ENCODE results near the gene NPIPA5. TPM values are rescaled to one million over a fixed set of nuclear protein-coding genes. Genes with fewer than 3 reads are reported as not detected.
"Not testable (repeated sequence)": the region's sequence is repeated elsewhere in the genome, so short reads cannot be mapped to it uniquely, and the experiment has no call there.

NPIPA5 gene
- polyA plus RNA-seq (ENCODE audit: insufficient read length in 4 of 4): 10 to 100 TPM in 2 of 4 donors, 1 to 10 TPM in 2; 1.4 to 41.9 (median 15.2) TPM

DNA sequence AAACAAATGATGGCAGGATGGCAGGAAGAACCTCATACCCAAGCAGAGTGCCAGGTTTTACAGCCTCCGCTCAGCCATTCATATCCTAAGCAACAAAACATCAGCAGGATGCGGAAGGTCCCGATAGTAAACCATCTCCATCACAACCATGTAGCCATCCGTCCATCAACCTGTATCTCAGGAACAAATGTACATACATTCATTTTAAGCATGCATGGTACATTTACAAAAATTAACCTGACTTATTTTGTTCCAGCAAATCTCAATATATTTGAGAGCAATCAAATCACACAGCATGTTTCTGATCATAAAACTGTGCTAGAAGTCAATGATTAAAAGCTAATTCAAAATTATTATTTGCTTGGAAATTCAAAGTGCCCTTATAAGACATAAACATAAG is at the start of gene NPIPA5:
NPIPA5 (minus strand) TSS at position 101 of the 400 bp plus-strand sequence; CDS start at position 101, 0 bp downstream.
- DNase-seq (ENCODE audit: low read depth in 4 of 4, low spot score in 2 of 4): not testable (repeated sequence)

DNA sequence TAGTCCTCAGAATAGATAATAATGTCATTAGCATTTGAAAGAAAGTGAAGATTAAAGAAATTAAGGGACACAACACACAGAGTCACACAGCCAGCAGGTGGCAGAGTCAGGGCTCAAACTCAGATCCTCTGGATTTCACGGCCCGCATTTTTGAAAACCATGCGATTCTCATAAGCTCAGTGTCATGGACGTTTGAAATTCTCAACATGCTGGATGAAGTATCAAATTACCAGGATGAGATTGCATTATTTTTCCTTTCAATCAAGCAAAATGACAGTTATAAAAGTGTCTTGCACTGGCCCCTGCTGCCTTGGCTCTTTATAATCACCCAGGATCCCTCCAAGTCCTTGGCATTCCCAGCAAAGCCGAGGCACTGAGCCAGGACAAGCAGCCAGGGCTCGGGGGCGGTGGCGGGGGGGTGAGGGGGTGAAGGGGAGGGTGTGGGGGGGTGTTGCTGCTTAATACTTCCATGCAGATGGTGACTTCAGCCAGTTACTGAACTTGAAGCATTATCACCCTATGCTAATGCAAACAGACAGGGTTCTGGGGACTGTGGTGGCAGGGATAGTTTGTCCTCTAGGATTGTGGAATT is 49.6 kb upstream of the NPIPA5 start:
- DNase-seq (ENCODE audit: low read depth in 4 of 4, low spot score in 2 of 4): peak in 1 of 4 donors; percentile 68

DNA sequence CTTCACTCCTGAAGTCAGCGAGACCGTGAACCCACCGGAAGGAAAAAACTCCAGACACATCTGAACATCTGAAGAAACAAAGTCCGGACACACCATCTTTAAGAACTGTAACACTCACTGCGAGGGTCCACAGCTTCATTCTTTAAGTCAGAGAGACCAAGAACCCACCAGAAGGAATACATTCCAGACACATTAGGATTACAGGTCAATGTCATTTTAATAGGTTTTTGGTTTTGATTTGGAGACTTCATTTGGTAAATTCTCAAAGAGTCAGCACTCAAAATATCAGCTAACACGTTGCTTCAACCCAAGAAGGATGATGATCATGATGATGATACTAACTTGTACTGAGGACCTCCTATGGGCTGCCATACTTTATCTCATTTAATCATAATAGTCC is 48.7 kb upstream of the NPIPA5 start:
- no peak for DNase-seq (ENCODE audit: low read depth in 4 of 4, low spot score in 2 of 4)

DNA sequence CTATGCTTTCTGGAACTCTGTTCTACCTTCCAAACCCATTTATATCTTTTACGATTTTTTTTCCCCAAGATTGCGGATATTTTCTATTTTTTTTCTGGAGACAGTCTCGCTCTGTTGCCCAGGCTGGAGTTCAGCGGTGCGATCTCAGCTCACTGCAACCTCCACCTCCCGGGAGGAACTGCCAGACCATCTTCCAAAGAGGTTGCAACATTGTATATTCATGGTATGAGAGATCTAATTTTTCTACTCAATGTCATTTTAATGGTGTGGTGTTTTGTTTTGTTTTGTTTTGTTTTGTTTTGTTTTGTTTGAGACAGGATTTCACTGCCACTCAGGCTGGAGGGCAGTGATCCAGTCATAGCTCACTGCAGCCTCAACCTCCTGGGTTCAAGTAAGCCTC is 47.8 kb upstream of the NPIPA5 start:
- DNase-seq (ENCODE audit: low read depth in 4 of 4, low spot score in 2 of 4): no peak

DNA sequence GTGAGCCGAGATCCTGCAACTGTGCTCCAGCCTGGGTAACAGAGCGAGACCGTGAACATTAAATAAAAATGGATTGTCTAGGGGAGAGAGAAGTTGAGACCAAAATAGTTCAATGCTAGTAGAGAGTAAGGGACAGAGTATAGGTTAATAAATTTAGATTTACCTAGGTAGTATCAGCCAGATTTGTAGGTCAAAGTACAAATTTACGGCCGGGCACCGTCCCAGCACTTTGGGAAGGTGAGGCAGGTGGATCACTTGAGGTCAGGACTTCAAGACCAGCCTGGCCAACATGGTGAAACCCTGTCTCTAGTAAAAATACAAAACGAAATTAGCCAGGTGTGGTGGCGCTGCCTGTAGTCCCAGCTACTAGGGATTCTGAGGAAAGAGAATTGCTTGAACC is 44.1 kb upstream of the NPIPA5 start:
- no peak for DNase-seq (ENCODE audit: low read depth in 4 of 4, low spot score in 2 of 4)

DNA sequence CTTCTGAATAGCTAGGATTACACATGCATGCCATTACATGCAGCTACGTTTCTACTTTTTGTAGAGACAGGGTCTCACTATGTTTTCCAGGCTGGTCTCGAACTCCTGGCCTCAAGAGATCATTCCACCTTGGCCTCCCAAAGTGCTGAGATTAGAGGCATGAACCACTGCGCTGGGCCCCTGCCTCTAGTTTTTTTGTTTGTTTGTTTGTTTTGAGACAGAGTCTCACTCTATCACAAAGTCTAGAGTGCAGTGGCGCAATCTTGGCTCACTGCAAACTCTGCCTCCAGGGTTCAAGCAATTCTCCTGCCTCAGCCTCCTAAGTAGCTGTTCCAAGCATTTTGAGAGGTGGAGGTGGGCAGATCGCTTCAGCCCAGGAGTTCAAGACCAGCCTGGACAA is 43.6 kb upstream of the NPIPA5 start:
- not testable (repeated sequence) for DNase-seq (ENCODE audit: low read depth in 4 of 4, low spot score in 2 of 4)

DNA sequence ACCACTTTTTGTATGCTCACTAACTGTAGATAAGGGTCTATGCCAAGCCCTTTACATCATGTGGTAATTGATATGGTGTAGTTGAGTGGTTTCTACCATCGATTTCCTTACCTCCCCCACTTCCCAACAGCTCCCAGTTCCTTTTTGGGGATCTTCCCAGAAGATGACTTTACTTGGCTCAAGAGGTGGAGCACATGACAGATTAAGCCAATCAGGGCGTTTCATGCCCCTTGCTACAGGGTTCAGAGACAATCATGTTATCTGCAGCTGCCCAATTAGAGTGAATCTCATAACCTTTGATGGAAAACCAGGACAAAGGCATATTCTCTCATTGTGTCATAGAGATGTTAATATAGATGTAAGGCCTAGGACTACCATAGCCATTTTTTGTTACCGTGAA is 40.1 kb upstream of the NPIPA5 start:
- DNase-seq (ENCODE audit: low read depth in 4 of 4, low spot score in 2 of 4): no peak

DNA sequence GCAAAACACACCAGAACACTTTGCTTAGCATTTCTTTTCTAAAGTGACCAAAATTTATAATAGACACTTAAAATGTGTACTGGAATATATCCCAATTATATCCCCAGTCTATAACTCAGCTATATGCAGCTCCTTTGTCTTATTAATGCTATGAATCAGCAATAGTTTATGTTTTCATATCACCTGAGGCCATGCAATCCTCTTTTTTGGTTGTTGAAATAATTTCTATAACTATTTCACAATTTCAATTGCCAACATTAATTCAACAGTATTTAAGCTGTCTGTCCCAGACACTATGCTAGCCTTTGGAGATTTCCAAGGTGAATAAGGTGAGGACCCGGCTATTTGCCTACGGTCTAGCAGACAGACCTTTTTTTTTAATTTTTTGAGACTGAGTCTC is 39.1 kb upstream of the NPIPA5 start:
- DNase-seq (ENCODE audit: low read depth in 4 of 4, low spot score in 2 of 4): no peak

DNA sequence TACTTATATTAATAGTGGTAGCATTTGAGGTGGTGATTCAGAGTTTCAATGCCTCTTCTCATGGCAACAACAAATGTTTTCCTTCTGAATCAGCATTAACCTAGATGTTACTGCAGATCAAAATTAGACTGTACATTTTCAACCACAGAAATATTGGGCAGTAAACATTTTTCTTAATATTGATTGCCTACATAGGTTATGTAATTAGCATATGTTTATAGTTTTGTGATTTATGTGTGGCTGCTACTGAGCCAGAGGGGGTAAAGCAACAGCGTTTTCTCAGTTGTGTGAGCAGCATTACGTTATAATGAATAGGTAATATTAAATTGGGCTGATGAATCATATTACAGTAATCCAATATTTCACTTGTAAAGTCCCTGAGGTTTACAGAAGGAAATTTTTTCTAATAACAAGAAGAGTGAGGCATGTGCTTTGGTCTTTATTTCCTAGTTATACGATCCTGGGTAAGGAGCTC is 37.5 kb upstream of the NPIPA5 start:
- no peak for DNase-seq (ENCODE audit: low read depth in 4 of 4, low spot score in 2 of 4)

DNA sequence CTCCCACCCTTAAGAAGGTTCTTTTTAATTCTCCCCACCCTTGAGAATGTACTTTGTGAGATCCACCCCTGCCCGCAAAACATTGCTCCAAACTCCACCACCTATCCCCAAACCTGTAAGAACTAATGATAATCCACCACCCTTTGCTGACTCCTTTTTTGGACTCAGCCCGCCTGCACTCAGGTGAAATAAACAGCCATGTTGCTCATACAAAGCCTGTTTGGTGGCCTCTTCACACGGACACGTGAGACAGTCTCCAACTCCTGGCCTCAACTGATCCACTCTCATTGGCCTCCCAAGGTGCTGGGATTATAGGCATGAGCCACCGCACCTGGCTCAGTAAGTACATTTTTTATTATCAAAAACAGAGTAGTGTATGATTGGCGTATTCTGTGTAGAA is 31.4 kb upstream of the NPIPA5 start:
- not testable (repeated sequence) for DNase-seq (ENCODE audit: low read depth in 4 of 4, low spot score in 2 of 4)

DNA sequence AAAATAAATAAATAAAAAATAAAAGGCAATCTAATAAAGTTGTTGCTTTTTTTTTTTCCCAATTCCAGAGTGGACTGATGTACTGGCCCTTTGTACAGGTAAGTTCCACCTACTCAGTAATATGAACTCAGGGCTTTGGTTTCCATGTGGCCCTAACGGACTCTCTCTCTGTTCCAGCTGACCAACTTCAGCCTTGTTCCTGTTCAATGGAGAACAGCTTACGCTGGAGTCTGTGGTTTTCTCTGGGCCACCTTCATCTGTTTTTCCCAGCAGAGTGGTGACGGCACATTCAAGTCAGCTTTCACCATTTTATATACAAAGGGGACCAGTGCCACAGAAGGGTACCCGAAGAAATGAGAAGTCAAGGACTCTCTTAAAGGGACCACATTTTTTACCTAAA is 29.7 kb upstream of the NPIPA5 start:
- not testable (repeated sequence) for DNase-seq (ENCODE audit: low read depth in 4 of 4, low spot score in 2 of 4)

DNA sequence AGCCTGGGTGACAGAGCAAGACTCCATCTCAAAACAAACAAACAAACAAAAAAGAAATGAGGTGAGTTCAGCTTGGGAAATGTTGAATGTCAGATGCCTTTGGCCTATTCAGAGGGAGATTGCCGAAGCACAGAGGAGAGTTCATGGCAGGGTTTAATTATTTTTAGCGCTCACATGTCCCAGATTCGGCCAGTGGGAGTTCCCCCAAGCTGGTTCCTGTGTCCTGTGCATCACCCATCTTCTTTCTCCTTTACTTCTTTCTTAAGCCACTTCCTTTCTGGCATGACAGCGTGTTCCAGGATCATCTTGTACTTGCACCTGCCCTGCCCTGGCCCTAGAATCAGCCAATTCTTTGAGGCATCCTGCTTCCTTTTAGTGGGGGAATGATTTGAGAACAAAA is 26.7 kb upstream of the NPIPA5 start:
- DNase-seq (ENCODE audit: low read depth in 4 of 4, low spot score in 2 of 4): no peak

DNA sequence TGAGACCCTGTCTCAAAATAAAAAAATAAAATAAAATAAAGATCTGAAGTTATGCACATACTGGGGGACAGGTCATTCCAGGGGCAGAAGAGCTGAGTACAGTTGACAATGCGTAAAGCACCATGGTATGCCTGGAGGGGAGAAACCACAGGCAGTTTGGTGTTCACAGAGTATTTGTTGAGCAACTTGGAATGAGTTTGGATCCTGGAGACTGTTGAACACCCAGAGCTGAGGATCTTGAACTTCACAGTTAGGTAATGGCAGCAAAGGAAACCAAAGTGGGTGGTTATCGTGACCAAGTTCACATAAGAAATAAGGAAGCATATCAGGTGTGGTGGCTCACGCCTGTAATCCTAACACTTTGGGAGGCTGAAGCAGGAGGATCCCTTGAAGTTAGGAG is 26.0 kb upstream of the NPIPA5 start:
- DNase-seq (ENCODE audit: low read depth in 4 of 4, low spot score in 2 of 4): not testable (repeated sequence)

DNA sequence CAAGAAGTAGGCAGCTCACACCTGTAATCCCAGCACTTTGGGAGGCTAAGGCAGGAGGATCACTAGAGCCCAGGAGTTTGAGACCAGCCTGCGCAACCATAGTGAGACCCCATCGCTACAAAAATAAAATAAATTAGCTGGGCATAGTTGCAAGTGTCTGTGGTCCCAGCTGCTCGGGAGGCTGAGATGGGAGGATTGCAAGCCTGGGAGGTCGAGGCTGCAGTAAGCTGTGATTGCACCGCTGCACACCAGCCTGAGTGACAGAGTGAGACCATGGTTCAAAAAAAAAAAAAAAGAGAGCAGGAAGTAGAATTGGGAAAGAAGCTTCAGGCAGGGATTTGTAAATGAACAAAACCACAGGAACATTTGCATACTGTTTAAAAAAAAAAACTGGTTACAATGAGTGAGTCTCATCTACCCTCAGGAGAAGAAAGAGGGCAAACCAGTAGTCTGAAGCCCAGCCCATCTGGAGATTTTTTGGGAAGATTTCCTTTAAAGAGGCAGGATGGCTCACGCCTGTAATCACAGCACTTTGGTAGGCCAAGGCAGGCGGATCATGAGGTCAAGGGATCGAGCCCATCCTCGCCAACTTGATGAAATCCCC is 25.4 kb upstream of the NPIPA5 start:
- DNase-seq (ENCODE audit: low read depth in 4 of 4, low spot score in 2 of 4): no peak

DNA sequence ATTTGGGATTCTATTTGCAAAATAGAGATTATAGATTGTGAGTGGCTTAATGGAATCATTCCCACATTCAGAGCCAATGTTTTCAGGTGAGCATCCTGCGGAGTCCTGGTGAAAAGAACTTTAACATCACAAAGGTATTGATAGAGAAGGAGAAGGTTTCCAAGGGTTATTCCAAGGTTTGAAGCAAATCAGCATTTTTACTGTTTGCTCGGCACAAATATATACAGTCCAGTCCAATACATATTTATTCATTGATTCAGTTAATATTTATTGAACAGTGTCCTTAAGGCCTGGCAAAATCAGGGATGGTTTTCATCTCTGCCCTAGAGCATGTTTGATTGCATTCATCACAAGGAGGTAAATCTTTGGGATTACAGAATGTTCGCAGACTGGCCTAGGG is 23.9 kb upstream of the NPIPA5 start:
- no peak for DNase-seq (ENCODE audit: low read depth in 4 of 4, low spot score in 2 of 4)

DNA sequence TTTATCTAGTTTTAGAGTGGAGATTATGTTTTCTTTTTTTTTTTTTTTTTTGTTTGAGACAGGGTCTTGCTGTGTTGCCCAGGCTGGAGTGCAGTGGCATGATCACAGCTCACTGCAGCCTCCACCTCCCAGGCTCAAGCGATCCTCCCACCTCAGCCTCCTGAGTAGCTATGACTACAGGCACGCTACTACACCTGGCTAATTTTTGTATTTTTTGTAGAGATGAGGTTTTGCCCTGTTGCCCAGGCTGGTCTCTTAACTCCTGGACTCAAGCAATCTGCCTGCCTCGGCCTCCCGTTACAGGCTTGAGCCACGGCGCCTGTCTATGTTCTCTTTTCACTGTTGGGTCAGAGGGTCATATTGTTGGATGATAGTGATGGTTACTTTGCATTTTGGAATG is 22.2 kb upstream of the NPIPA5 start:
- not testable (repeated sequence) for DNase-seq (ENCODE audit: low read depth in 4 of 4, low spot score in 2 of 4)

DNA sequence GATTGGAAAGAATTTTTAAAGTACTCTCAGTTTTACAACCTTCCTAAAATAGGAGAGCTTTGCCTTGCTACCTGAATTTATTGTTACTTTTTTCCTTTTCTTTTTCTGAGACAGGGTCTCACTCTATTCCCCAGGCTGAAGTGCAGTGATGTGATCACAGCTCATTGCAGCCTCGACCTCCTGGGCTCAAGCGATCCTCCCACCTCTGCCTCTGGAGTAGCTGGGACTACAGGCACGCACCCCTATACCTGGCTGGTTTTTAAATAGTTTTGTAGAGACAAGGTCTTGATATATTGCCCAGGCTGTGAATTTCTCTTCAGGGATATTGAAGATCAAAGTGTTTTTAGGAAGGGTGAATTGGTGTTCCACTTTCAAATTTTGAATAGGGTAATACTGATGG is 21.2 kb upstream of the NPIPA5 start:
- no peak for DNase-seq (ENCODE audit: low read depth in 4 of 4, low spot score in 2 of 4)

DNA sequence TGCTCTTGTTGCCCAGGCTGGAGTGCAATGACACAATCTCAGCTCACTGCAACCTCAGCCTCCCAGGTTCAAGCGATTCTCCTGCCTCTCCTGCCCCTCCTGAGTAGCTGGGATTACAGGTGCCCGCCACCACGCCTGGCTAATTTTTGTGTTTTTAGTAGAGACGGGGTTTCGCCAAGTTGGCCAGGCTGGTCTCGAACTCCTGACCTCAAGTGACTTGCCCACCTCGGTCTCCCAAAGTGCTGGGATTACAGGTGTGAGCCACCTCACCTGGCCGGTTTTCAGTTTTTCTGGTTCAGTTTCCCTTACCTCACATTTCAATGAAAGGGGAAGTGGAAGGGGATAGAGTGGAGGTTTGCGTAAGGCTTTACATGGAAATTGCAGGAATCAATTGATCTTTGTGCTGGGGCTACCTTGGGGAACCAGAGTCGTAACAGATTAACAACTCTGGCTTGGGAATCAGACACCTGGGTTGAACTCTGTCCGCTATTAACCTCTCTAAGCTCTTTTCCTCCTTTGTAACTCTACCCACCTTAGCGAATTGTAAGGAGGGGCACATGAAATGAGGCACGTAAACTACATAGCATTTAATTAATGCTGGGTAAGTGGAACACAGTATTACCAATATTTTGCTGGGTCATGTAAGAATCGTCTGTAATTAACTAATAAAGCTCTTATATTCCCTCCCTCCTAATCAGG is 20.7 kb upstream of the NPIPA5 start:
- DNase-seq (ENCODE audit: low read depth in 4 of 4, low spot score in 2 of 4): peak in 1 of 4 donors; percentile 44

DNA sequence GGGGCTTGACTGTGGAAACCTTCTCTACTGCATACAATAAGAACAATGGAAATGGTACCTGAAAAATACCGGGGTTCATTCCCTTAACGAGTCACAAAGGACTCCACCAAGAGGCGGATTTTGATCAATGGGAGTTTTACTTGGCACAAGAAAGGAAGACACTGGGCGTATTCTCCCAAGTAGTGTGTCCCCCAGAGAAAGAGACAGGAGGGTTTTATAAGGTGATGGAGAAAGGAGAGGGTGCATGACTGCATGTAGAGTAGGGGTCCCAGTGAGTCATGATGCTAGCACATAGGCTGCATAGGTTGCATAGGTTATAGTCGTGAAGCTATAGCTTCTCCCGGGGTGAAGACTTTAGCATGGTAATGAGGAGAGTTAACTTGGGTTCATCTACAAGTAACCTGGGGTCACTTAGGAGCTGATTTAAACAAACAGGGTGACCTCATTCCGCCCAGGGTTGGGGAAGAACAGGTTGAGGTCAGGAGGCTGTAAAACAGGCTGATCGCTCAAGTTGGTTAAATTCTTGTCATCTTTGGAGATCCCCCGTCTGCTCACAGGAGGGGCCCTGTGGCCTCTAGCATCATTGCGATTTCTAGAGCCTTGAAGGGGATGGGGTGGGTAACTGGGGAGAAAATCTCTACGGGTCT is 19.0 kb upstream of the NPIPA5 start:
- DNase-seq (ENCODE audit: low read depth in 4 of 4, low spot score in 2 of 4): no peak

DNA sequence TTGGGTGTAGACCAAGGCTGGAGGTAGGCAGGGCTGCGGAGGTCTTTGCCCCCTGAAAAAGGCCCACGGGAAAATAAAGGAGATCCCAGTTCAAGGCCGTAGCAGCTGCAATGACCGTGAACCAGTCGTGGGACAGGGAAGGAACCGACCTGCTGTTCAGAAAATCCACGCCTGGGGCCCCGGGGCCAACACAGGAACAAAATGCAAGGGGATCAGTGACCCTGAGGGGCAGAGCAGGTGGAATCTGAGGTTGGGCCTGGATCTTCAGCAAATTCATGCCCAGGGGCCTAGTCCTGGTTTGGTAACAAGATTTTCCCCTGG is 18.4 kb upstream of the NPIPA5 start:
- not testable (repeated sequence) for DNase-seq (ENCODE audit: low read depth in 4 of 4, low spot score in 2 of 4)
